DMS114 treated with DMSO at 0.1 percent for 48 hours (cell line): ENCODE measurements around the gene TRIM56.
"Not testable (repeated sequence)": the region's sequence is repeated elsewhere in the genome, so short reads cannot be mapped to it uniquely, and the experiment has no call there.

Experiments used
- DNase-seq: peaks from one replicate; lab custom pipeline; 2025; ENCODE audit not compliant: unreplicated experiment; lab: John Stamatoyannopoulos, UW

Gene TRIM56

DNA sequence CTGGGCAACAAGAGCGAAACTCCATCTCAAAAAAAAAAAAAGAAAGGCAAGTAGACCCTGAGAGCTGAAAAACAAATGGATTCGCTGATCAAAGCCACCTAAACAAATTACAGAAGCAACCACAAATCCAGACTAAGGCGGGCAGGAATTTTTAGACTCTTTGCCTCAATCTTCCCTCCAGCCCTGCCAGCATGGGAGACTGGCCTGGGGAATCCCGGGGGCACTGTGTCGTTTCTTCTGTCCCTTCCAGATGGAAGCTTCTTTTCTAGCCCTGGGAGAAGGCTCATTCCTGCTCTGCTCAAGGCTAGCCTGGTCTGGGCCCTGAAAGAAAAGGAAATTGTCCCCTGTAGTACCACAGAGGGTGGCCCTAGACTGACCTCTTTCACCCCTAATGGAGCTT is 26.0 kb downstream of the TRIM56 start:
- no peak for DNase-seq

DNA sequence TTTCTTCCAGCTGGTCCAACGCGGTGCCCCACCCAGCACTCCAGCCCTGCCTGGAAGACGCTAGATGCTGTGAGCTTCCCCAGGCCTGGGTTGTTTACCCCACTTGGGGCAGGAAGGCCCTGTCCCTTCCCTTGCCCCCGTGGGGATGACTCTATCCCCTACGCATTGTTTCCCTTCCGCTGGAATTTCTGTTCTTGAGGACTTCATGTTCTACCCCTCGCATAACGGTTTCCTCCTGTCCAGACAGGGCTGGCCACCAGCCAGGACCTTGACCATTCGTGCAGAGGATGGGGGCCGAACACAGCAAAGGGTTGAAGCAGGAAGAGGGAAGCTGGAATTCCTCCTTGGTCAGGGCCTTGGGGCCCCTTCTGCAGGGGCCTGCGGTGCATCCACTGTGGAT is 27.0 kb downstream of the TRIM56 start:
- no peak for DNase-seq

DNA sequence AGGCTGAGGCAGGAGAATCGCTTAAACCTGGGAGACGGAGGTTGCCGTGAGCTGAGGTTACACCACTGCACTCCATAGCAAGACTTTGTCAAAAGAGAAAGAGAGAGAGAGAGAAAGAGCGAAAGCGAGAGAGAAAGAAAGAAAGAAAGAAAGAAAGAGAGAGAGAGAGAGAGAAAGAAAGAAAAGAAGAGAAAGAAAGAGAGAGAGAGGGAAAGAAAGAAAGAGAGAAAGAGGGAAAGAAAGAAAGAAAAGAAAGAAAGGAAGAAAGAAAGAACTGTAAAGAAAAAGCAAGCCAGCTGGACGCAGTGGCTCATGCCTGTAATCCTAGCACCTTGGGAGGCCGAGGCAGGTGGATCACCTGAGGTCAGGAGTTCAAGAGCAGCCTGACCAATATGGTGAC is 27.9 kb downstream of the TRIM56 start:
- DNase-seq, result not testable (repeated sequence)

DNA sequence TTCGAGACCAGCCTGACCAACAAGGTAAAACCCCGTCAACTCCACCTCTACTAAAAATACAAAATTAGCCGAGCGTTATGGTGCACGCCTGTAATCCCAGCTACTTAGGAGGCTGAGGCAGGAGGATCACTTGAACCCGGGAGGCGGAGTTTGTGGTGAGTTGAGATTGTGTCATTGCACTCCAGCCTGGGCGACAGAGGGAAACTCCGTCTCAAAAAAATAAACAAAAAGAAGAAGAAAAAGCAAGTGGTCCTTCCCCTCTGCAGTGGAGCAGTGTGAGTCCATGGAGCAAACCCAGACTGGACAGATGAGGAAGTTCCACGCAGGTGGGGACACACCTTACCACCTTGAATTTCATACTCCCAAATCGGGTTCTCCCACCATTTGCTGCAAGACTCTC is 28.6 kb downstream of the TRIM56 start:
- no peak for DNase-seq

DNA sequence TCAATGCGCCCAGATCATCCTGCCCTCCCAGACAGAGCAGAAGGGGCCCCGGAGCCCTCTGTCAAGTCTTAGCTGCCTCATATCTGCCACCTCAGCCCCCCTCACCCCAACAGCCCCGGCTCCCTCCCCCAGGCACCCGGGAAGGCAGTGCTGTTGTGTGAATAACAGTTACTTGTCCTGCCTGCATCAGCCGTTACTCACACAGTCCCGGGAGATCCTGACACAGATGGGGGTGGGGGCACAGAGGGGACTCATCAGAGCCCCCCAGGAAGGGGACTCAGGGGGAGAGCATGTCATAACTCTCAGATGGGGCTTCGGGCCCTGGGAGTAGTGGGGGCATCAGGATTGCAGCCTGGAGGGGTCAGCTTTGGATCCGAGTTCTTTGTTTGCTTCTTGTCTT is 29.2 kb downstream of the TRIM56 start:
- DNase-seq, result no peak

DNA sequence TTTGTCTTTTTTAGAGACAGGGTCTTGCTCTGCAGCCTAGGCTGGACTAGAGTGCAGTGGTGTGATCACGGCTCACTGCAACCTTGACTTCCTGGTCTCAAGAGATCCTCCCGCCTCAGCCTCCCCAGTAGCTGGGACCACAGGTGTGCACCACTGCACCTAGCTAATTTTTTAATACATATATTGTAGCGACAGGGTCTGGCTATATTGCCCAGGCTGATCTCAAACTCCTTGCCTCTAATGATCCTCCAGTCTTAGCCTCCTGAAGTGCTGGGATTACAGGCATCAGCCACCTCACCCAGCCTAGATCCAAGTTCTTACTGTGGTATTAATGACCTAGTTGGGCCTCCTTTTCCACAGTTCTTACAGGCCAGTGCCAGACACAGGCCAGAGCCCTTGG is 29.9 kb downstream of the TRIM56 start:
- no peak for DNase-seq

DNA sequence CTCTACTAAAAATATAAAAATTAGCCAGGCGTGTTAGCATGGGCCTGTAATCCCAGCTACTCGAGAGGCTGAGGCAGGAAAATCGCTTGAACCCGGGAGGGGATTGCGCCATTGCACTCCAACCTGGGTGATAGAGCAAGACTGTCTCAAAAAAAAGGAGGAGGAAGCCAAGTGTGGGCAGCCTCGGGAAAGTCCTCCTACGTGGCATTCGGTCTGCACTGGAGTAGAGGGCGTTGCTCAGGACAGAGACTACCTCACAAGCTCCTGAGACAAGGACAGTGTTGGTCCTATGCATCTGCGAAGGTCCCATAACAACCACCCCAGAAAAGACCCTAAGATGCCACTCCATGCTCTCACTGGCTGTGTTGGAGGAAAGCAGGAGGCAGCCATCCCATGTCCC is 31.6 kb downstream of the TRIM56 start:
- no peak for DNase-seq

DNA sequence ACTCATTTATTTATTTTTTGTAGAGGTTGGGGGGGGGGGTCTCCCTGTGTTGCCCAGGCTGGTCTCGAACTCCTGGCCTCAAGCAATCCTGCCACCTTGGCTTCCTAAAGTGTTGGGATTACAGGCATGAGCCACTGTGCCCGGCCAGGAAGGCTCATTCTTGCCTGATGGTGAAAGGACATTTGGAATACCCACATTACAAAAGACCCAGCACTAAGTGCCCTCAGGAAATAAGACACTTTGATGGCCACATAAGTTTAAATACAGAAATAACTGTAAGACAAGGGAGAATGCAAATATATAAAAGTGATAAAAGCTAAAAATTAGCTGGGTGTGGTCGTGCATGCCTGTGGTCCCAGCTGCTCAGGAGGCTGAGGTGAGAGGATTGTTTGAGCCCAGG is 33.6 kb downstream of the TRIM56 start:
- no peak for DNase-seq

DNA sequence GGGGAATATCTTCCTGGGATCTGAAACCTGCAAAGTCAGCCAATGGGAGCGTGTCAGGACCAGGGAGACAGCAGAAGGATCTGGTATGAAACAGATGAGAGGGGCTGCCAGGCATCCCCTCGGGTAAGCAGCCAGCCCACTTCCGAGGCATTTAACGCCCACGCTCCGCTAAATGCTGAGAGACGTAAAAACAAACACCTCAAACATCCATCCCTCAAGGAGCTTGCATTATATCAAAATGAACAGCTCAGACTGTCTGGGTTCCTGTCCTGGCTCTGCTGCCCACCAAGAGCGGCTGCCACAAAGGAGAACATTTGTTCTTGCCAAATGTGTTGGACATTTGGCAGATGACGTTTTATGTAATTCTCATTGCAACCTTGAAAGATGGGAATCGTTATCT is 34.6 kb downstream of the TRIM56 start:
- DNase-seq, result no peak

DNA sequence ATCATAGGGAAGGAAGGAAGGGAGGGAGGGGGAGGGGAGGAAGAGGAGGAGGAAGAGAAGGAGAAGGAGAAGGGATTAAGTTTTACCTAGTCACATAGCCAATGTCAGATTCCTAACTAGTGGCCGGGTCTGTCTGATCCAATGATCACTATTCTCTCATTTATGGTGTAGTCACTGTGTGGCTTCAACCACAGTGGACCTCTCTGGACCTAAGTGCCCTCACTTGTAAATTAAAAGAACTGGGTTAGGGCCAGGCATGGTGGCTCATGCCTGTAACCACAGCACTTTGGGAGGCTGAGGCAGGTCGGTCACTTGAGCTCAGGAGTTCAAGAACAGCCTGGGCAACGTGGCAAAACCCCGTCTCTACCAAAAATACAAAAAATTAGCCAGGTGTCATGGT is 35.0 kb downstream of the TRIM56 start:
- no peak for DNase-seq

DNA sequence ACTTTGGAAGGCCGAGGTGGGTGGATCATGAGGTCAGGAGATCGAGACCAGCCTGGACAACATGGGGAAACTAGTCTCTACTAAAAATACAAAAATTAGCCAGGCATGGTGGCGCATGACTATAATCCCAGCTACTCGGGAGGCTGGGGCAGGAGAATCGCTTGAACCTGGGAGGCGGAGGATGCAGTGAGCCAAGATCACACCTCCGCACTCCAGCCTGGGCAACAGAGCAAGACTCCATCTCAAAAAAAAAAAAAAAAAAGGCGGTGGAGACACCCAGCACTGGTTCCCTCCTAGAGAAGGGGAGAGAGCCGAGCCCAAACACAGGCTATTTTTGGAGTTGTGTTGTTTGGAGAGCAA is 36.3 kb downstream of the TRIM56 start:
- not testable (repeated sequence) for DNase-seq

DNA sequence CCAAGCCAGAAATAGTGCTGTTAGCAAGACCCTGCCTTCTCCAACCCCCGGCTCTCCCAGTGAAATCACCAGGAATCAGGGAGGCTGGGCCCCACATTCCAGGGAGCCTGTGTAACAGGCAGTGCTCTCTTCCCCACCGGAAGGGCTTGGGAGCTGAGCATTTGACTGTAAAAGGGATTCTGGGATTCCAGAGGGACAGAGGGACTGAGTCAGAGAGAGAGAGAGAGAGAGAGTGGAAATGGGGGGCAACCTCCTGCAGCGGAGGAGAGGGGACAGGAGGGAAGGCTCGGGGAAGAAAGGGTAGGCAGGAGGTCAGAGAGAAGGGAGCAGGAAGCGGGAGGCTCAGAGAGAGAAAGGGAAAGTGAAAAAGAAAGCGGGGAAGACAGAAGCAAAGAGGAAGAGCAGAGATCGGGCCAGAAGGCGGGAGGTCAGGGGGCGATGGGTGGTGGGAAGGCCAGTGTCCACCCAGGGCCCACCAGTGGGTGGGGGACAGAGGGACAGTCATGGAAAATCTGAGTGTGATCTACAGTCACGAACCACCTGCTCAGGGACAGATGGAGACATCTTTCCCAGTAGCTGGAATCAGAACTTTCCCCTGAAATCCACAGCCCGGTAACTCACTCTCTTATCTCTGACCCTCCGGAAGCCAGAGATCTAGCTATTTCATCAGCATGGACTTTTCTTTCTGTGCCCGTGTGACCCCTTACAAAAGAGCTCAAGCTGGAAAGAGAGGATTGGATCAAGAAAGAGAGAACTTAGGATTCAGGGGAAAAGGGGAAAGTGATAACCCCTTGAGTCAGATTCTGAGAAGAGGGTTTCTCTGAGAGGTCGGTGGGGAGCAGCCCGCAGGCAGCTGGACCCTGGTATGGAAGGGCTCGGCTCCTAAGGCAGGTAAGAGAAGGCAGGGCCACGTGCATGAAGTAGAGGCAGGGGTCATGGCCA is 37.0 kb downstream of the TRIM56 start:
- DNase-seq, result no peak

DNA sequence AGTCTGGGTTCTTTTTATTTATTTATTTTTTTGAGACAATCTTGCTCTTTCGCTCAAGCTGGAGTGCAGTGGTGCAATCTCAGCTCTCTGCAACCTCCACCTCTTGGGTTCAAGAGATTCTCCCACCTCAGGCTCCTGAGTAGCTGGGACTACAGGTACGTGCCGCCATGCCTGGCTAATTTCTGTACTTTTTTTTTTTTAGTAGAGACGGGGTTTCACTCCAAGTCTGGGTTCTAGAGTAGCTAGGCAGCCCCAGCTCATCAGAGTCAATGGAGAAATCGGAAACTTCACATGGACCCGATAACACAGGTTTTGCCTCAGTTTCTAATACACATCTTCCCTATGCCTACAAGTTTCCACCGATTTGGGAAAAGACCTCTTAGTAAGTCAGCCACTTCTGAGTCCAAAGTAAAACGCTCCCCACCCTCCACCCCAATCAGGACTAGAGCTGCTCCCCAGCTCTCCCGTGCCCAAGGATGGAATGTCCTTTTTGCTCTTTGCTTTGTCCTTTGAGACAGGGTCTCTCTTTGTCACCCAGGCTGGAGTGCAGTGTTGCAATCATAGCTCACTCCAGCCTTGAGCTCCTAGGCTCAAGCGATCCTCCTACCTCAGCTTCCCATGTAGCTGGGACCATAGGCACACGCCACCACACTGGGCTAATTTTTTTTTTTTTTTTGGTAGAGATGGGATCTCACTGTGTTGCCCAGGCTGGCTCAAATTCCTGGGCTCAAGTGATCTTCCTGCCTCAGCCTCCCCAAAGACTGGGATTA is 37.8 kb downstream of the TRIM56 start:
- no peak for DNase-seq

DNA sequence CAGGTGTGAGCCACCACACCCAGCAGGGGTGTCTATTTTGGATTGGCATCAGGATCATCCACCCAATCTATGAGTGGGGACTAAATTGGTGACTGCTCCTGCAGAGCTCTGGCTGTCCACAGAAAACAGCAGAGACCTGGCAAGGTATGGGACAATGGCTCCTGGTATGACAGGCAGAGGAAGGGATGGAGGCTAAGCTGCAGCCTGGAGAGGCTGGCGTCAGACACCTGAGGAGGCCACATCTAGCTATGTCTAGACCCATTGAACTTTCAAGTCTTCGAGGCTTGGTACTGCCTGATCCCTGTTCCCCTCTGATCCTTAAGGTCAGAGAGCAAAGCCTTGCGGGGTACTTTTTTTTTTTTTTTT is 38.4 kb downstream of the TRIM56 start:
- no peak for DNase-seq

DNA sequence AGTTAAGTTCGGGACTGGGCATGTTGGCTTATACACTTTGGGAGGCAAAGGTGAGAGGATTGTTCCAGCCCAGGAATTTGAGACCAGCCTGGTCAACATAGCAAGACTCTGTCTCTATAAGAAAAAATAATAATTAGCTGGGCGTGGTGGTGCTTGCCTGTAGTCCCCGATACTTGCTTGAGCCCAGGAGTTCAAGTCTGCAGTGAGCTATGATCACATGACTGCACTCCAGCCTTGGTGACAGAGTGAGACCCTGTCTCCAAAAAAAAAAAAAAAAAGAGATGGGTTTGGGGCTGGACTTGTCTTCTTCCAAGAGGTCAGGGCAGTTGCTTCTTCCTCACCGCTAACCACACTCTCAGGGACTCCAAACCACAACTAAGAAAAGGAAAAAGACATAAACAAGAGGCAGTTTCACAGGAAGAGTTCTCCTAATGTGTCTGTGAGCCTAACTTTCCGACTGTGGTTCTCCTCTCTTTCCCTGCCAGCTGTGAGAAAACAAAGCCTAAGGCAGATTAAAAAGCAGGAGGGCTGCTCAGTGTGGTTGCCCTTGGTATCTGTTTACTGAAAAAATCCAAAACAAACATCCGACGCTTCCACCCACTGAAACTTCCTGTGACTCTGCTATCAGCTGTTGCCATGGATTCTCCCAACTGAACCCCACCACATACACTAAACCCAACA is 39.2 kb downstream of the TRIM56 start:
- DNase-seq, result no peak

DNA sequence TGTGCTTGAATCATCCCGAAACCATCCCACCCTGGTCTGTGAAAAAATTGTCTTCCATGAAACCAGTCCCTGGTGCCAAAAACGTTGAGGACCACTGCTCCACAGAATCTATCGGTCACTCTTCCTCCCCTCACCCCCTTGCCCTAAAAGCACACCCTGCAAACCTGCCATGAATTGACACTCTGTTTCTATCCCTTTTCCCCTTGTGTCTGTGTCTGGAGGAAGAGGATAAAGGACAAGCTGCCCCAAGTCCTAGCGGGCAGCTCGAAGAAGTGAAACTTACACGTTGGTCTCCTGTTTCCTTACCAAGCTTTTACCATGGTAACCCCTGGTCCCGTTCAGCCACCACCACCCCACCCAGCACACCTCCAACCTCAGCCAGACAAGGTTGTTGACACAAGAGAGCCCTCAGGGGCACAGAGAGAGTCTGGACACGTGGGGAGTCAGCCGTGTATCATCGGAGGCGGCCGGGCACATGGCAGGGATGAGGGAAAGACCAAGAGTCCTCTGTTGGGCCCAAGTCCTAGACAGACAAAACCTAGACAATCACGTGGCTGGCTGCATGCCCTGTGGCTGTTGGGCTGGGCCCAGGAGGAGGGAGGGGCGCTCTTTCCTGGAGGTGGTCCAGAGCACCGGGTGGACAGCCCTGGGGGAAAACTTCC is 40.8 kb downstream of the TRIM56 start:
- DNase-seq, result no peak

DNA sequence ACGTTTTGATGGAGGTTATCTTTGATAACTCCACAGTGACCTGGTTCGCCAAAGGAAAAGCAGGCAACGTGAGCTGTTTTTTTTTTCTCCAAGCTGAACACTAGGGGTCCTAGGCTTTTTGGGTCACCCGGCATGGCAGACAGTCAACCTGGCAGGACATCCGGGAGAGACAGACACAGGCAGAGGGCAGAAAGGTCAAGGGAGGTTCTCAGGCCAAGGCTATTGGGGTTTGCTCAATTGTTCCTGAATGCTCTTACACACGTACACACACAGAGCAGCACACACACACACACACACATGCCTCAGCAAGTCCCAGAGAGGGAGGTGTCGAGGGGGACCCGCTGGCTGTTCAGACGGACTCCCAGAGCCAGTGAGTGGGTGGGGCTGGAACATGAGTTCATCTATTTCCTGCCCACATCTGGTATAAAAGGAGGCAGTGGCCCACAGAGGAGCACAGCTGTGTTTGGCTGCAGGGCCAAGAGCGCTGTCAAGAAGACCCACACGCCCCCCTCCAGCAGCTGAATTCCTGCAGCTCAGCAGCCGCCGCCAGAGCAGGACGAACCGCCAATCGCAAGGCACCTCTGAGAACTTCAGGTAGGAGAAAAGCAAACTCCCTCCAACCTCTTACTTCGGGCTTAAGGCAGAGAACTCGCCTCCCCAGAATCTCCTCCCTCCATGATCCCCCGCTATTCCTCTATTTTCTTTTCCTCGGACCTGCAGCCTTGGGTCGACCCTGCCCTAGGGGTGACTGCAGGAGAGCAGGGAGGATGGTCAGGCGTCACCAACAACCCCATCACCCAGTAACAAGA is 41.6 kb downstream of the TRIM56 start, which contains the start of gene SERPINE1:
Gene SERPINE1 (plus strand): TSS at position 454 of the 809 bp plus-strand sequence. CDS start 1,290 bp downstream, outside the sequence.
- DNase-seq, result no peak

DNA sequence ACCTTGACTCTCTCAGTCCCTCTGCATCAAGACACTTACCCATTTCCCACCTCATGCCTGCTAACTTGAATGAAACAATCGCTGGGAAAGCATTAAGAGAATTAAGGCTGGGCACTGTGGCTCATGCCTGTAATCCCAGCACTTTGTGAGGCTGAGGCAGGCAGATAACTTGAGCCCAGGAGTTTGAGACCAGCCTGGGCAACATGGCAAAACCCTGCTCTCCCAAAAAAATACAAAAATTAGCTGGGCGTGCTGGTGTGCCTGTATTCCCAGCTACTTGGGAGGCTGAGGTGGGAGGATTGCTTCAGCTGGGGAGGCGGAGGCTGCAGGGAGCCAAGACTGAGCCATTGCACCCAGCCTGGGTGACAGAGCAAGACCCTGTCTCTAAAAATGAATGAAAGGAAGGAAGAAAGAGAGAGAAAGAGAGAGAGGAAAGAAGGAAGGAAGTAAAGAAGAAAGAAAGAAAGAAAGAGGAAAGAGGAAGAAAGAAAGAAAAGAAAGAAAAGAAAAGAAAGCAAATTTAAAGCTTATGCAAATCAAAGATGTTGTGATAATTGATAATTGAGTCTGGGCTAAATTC is 42.3 kb downstream of the TRIM56 start:
- DNase-seq, result no peak

DNA sequence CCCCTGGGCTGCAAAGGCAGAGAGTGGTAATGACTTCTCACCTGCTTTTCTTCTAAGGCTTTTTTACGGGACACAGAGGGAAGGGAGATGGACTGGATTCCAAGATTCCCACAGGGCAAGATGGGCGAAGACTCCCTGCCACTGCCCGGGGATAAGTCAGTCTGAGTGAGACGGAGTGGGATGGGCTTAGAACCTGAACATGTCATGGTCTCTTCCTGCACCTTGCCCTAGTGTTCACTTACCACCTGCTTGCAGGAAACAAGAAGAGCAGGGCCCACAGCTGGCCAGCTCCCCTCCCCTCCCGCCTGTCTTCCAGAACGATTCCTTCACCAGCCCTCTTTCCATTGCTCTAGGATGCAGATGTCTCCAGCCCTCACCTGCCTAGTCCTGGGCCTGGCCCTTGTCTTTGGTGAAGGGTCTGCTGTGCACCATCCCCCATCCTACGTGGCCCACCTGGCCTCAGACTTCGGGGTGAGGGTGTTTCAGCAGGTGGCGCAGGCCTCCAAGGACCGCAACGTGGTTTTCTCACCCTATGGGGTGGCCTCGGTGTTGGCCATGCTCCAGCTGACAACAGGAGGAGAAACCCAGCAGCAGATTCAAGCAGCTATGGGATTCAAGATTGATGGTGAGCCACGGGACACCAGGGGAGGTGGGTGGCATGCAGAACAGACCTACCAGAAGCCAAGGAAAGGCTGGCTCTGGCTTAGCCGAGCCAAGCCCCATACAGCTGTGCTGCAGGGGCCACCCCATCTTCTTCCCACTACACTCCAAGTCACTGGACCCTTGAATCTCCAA is 43.0 kb downstream of the TRIM56 start:
- no peak for DNase-seq
